Neural progenitor cell (in vitro differentiated cells): ENCODE data around the gene CDH12. TPM values are rescaled to one million over a fixed set of nuclear protein-coding genes. Genes with fewer than 3 reads are reported as not detected.
"Not testable (repeated sequence)": the region's sequence is repeated elsewhere in the genome, so short reads cannot be mapped to it uniquely, and the experiment has no call there.

Source experiments
- DNase-seq: peaks from one replicate; pipeline ENCODE4 v3.0.0-alpha.2; 2016; ENCODE audit warnings: low spot score
- H2AFZ ChIP-seq: fragments of 200-600 bp; sonication (generic); replicated peaks from 2 replicates; pipeline ENCODE4 v1.6.1; 2016; ENCODE audit warnings: antibody characterized with exemption
- H3F3A ChIP-seq: fragments of 200-600 bp; sonication (generic); 2 replicates; pipeline ENCODE4 v1.6.1; 2016; ENCODE audit warnings: antibody characterized with exemption, low read depth
- H3K27ac ChIP-seq: fragments of 200-600 bp; sonication (generic); 2 replicates; pipeline ENCODE4 v1.5.1; 2016; ENCODE audit warnings: mild to moderate bottlenecking
- H3K27me3 ChIP-seq: fragments of 200-600 bp; sonication (generic); 2 replicates; pipeline ENCODE4 v1.6.1; 2016; ENCODE audit warnings: mild to moderate bottlenecking, moderate library complexity
- H3K36me3 ChIP-seq: fragments of 200-600 bp; sonication (generic); 2 replicates; pipeline ENCODE4 v1.5.1; 2016
- H3K4me1 ChIP-seq: fragments of 200-600 bp; sonication (generic); 2 replicates; pipeline ENCODE4 v1.6.1; 2016; ENCODE audit warnings: mixed run types
- H3K4me2 ChIP-seq: fragments of 200-600 bp; sonication (generic); 2 replicates; pipeline ENCODE4 v1.6.1; 2016
- H3K4me3 ChIP-seq: fragments of 200-600 bp; sonication (generic); 2 replicates; pipeline ENCODE4 v1.5.1; 2016
- H3K79me2 ChIP-seq: fragments of 200-600 bp; sonication (generic); 2 replicates; pipeline ENCODE4 v1.6.1; 2016; ENCODE audit warnings: low read depth
- H3K9ac ChIP-seq: fragments of 200-600 bp; sonication (generic); 2 replicates; pipeline ENCODE4 v1.6.1; 2016
- H3K9me3 ChIP-seq: fragments of 200-600 bp; sonication (generic); 2 replicates; pipeline ENCODE4 v1.5.1; 2016; ENCODE audit warnings: low read depth
- H4K20me1 ChIP-seq: fragments of 200-600 bp; sonication (generic); 2 replicates; pipeline ENCODE4 v1.6.1; 2016; ENCODE audit warnings: low read depth
- H3K27ac Mint-ChIP-seq: 3 replicates; pipeline ENCODE4 v1.8.0; 2021; ENCODE audit warnings: mixed read lengths
- H3K27me3 Mint-ChIP-seq: 2 replicates; pipeline ENCODE4 v1.8.0; 2022; ENCODE audit warnings: low read depth, mild to moderate bottlenecking, inconsistent platforms, moderate library complexity, mixed read lengths; ENCODE audit not compliant: insufficient read depth
- H3K36me3 Mint-ChIP-seq: 3 replicates; pipeline ENCODE4 v1.8.0; 2021; ENCODE audit warnings: mixed read lengths
- H3K4me1 Mint-ChIP-seq: 3 replicates; pipeline ENCODE4 v1.8.0; 2021; ENCODE audit warnings: mixed read lengths
- H3K4me3 Mint-ChIP-seq: 3 replicates; pipeline ENCODE4 v1.8.0; 2021; ENCODE audit warnings: mild to moderate bottlenecking, moderate library complexity, mixed read lengths
- H3K9me3 Mint-ChIP-seq: 3 replicates; pipeline ENCODE4 v1.8.0; 2020; ENCODE audit warnings: mixed read lengths
- CTCF ChIP-seq: fragments of 200-600 bp; sonication (generic); IDR thresholded peaks from 2 replicates; pipeline ENCODE4 v1.5.1; 2017; ENCODE audit warnings: antibody characterized with exemption, mild to moderate bottlenecking
- total RNA-seq: library from RNA; depleted of rRNA; stranded (reverse); fragments of >200 nt; gene quantifications from 2 replicates; pipeline ENCODE4 v1.2.3, GENCODE V29; 2015; ENCODE audit warnings: low replicate concordance

Gene CDH12
- total RNA-seq, 1 donor from 2014 or later, result not detected

GRCh38 chr5:22213703-22214495, 639.2 kb downstream of the CDH12 start:
- not testable (repeated sequence) for H3K4me3 ChIP-seq, H3F3A ChIP-seq

GRCh38 chr5:22212254-22212991, 640.7 kb downstream of the CDH12 start:
- not testable (repeated sequence) for H3K27me3 ChIP-seq, H3K9me3 ChIP-seq, H3K4me3 Mint-ChIP-seq, H3K4me3 ChIP-seq, H2AFZ ChIP-seq, H3F3A ChIP-seq, DNase-seq, H3K79me2 ChIP-seq, H3K4me1 ChIP-seq, H3K4me2 ChIP-seq, H3K36me3 Mint-ChIP-seq, H3K9me3 Mint-ChIP-seq, H3K27ac ChIP-seq, H3K27me3 Mint-ChIP-seq, H3K36me3 ChIP-seq, H4K20me1 ChIP-seq, H3K27ac Mint-ChIP-seq, H3K9ac ChIP-seq, H3K4me1 Mint-ChIP-seq

More at GRCh38 chr5:22213703-22214495, 639.2 kb downstream of the CDH12 start:
- not testable (repeated sequence) for H3K27me3 ChIP-seq, H3K79me2 ChIP-seq, H4K20me1 ChIP-seq, H3K4me3 Mint-ChIP-seq, H3K27me3 Mint-ChIP-seq, H2AFZ ChIP-seq, H3K9me3 ChIP-seq, H3K36me3 Mint-ChIP-seq, H3K4me1 ChIP-seq, H3K4me2 ChIP-seq, H3K9me3 Mint-ChIP-seq, H3K27ac ChIP-seq, H3K4me1 Mint-ChIP-seq, H3K9ac ChIP-seq, H3K27ac Mint-ChIP-seq, H3K36me3 ChIP-seq
- peak; percentile 45 for TF ChIP-seq CTCF
- DNase-seq, result peak; percentile 55

- not testable (repeated sequence) for H3K36me3 Mint-ChIP-seq, H3F3A ChIP-seq, H3K36me3 ChIP-seq, H3K79me2 ChIP-seq, H3K9ac ChIP-seq, DNase-seq, H3K9me3 ChIP-seq, H3K4me1 Mint-ChIP-seq, H3K4me1 ChIP-seq, H3K4me3 ChIP-seq, H3K4me2 ChIP-seq, H3K27ac Mint-ChIP-seq, H3K4me3 Mint-ChIP-seq, H2AFZ ChIP-seq, H4K20me1 ChIP-seq, H3K27me3 ChIP-seq, H3K27ac ChIP-seq, H3K27me3 Mint-ChIP-seq, H3K9me3 Mint-ChIP-seq
Measured at GRCh38 chr5:22208463-22208862, 644.7 kb downstream of the CDH12 start.

GRCh38 chr5:22188651-22189050, 664.5 kb downstream of the CDH12 start:
- not testable (repeated sequence) for H3K36me3 ChIP-seq, H3K4me2 ChIP-seq, H3K36me3 Mint-ChIP-seq, H3K27ac ChIP-seq, H3F3A ChIP-seq, H3K79me2 ChIP-seq, H4K20me1 ChIP-seq, H3K27ac Mint-ChIP-seq, H3K9me3 ChIP-seq, H3K4me3 ChIP-seq, H3K9me3 Mint-ChIP-seq, H3K4me1 Mint-ChIP-seq, H3K4me1 ChIP-seq, DNase-seq, H3K9ac ChIP-seq, H2AFZ ChIP-seq, H3K27me3 ChIP-seq, H3K4me3 Mint-ChIP-seq, H3K27me3 Mint-ChIP-seq

GRCh38 chr5:22187632-22188228, 665.4 kb downstream of the CDH12 start:
- not testable (repeated sequence) for H3K4me3 Mint-ChIP-seq, H3K36me3 Mint-ChIP-seq, H3K79me2 ChIP-seq, H4K20me1 ChIP-seq, H3K4me1 ChIP-seq, DNase-seq, H3K27ac Mint-ChIP-seq, H3K4me3 ChIP-seq, H3F3A ChIP-seq, H3K36me3 ChIP-seq, H3K9me3 Mint-ChIP-seq, H3K4me1 Mint-ChIP-seq, H3K27me3 Mint-ChIP-seq, H3K9ac ChIP-seq, H2AFZ ChIP-seq, H3K4me2 ChIP-seq, H3K27ac ChIP-seq, H3K27me3 ChIP-seq, H3K9me3 ChIP-seq

- not testable (repeated sequence) for H3F3A ChIP-seq, H3K9ac ChIP-seq, DNase-seq, H3K79me2 ChIP-seq, H3K4me3 ChIP-seq, H3K36me3 Mint-ChIP-seq, H3K36me3 ChIP-seq, H3K9me3 ChIP-seq, H3K9me3 Mint-ChIP-seq, H3K27ac Mint-ChIP-seq, H3K4me3 Mint-ChIP-seq, H3K4me1 ChIP-seq, H3K4me2 ChIP-seq, H2AFZ ChIP-seq, H3K27me3 Mint-ChIP-seq, H4K20me1 ChIP-seq, H3K27me3 ChIP-seq, H3K27ac ChIP-seq
- peaks cover 16% of the 10 kb centered on the region for H3K4me1 Mint-ChIP-seq
Measured at GRCh38 chr5:22169226-22169625, 683.9 kb downstream of the CDH12 start.

- not testable (repeated sequence) for H4K20me1 ChIP-seq, H3K4me3 ChIP-seq, H3K4me3 Mint-ChIP-seq, H3K36me3 ChIP-seq, H3K4me2 ChIP-seq, H3K9me3 Mint-ChIP-seq, H3K27me3 ChIP-seq, DNase-seq, H3K4me1 ChIP-seq, H3K9me3 ChIP-seq, H3K27me3 Mint-ChIP-seq, H3K27ac Mint-ChIP-seq, H3K27ac ChIP-seq, H3F3A ChIP-seq, H3K36me3 Mint-ChIP-seq, H3K79me2 ChIP-seq, H2AFZ ChIP-seq, H3K9ac ChIP-seq
- peaks cover 20% of the 10 kb centered on the region for H3K4me1 Mint-ChIP-seq
Measured at GRCh38 chr5:22168704-22169103, 684.4 kb downstream of the CDH12 start.
